Peyer's patch (tissue), 4 donors: ENCODE measurements around the gene IGSF8.

Experiments
- POLR2A ChIP-seq, 2 donors: fragments of 450-650 bp; IDR thresholded peaks; one replicate each; pipeline ENCODE4 v1.5.1; 2017; ENCODE audit warnings: antibody characterized with exemption in 2 of 2, mild to moderate bottlenecking in 2 of 2, moderate library complexity in 2 of 2
- TF ChIP-seq, protein P1 (sequence below), 6 experiments: fragments of 450-650 bp in 4 of 6; fragments of 200-600 bp in 2 of 6; sonication (generic) in 1 of 6; IDR thresholded peaks; one replicate each; pipeline ENCODE4 v1.5.1; 2017 to 2019; ENCODE audit warnings: antibody characterized with exemption in 6 of 6, mild to moderate bottlenecking in 3 of 6, moderate library complexity in 1 of 6

- no peak for TF ChIP-seq POLR2A (IDR thresholded peaks at IDR 0.05)
- TF ChIP-seq, protein P1, sequence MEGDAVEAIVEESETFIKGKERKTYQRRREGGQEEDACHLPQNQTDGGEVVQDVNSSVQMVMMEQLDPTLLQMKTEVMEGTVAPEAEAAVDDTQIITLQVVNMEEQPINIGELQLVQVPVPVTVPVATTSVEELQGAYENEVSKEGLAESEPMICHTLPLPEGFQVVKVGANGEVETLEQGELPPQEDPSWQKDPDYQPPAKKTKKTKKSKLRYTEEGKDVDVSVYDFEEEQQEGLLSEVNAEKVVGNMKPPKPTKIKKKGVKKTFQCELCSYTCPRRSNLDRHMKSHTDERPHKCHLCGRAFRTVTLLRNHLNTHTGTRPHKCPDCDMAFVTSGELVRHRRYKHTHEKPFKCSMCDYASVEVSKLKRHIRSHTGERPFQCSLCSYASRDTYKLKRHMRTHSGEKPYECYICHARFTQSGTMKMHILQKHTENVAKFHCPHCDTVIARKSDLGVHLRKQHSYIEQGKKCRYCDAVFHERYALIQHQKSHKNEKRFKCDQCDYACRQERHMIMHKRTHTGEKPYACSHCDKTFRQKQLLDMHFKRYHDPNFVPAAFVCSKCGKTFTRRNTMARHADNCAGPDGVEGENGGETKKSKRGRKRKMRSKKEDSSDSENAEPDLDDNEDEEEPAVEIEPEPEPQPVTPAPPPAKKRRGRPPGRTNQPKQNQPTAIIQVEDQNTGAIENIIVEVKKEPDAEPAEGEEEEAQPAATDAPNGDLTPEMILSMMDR (IDR thresholded peaks at IDR 0.05): no peak
Observed at GRCh38 chr1:160127865-160128523, 29.6 kb upstream of the IGSF8 start.
